GM03348 (cell line): ENCODE data around the gene IL12RB2.

Source experiments
- DNase-seq: peaks from one replicate; pipeline ENCODE4 v3.0.0; 2012; ENCODE audit warnings: low spot score

Gene IL12RB2

GRCh38 chr1:67348586-67349252 is 41.0 kb downstream of the IL12RB2 start:
- no peak for DNase-seq

DNA sequence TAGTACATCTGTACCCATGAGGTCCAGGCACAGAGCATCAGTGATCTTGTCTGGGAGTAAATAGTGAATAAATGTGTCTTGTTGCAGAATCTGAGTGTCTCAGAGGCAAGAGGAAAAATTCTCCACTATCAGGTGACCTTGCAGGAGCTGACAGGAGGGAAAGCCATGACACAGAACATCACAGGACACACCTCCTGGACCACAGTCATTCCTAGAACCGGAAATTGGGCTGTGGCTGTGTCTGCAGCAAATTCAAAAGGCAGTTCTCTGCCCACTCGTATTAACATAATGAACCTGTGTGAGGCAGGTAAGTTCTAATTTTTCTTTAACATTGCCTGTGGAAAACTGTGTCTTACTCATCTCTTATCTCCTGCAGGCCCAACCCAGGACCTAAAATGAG is 43.1 kb downstream of the IL12RB2 start:
- DNase-seq, result no peak

DNA sequence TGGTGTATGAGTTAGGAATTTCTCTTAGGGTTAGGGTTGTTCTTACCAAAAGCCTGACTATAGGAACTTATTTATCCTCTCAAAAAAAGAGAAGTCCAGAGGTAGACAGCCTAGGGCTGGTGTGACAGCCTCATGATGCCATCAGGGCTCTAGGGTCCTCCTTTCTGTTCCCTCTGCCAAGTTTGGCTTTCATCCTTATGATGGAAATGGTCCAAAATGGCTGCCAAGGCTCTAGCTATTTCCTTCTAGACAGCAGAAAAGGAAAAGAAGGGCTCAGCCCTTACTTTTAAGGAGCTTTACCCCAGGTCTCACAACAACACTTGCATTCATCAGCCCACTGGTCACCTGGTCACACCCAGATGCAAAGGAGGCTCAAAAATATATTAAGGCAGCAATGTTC is 44.5 kb downstream of the IL12RB2 start:
- DNase-seq, result no peak

DNA sequence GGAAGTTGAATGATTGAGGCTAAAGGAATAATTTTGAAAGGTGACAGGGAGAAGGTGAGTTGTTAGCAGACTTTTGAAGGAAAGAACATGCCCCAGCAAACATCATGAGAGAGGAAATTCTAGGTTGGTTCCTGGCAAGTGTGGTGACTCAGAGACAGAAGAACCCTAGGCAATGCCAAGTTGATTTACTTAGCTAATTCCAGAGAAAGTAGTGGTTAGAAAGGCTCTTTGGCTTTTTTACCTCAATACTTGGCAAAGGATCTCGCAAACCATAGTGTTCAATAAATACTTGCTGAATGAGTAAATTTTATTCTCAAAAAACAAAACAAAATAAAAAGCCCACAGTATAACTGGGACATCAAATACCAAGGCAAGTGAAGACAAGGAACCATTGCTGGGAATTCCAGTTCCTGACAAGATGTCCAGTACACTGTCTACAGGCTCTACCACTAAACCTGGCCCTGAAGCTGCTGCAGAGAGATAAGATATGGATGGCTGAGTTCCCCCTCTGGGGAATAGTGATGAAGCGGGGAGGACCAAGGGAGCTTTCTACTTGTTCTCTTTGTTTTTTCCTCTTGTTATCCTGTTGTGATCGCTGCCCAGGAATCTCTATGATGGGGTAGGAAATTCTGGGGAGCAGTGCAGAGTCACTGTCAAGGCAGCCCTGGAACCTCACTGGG is 48.2 kb downstream of the IL12RB2 start:
- peak; percentile 77 for DNase-seq

DNA sequence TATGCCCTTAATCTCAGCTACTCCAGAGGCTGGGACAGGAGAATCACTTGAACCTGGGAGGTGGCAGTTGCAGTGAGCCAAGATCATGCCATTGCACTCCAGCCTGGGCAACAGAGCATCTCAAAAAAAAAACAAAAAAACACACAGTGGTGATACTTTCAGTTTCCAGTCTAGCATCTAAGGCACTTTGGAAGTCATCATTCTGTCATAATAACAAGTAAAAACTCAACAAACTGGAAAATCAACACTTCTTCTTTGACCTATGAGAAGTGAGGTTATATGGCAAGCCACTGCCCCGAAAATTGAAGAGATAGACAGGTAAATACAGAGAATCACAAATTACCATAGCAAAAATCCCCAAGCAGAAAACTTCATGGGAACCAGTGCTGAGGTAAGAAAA is 51.9 kb downstream of the IL12RB2 start:
- no peak for DNase-seq

- no peak for DNase-seq
Observed at GRCh38 chr1:67361641-67362040, 54.0 kb downstream of the IL12RB2 start.

- DNase-seq, result no peak
Observed at GRCh38 chr1:67367370-67368045, 59.8 kb downstream of the IL12RB2 start.

- DNase-seq, result no peak
Observed at GRCh38 chr1:67368046-67368514, 60.4 kb downstream of the IL12RB2 start.

DNA sequence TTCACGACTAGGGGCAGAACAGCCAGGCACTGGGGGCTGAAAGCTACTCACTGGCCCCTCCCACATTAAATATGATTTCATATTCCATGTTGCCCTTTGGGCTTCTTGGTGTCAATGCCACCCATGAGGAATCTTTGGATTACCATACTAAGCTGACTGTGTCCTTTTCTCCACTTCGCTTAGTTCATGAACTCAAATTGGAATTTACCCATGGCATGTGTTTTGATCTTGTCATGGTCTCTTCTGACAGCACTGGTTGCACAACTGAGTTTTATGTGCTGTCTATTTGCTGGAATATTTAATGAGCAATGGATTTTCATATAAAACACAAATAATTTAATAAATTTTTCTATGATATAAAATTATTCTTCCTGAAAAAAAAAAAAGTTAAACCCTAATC is 63.4 kb downstream of the IL12RB2 start:
- no peak for DNase-seq

DNA sequence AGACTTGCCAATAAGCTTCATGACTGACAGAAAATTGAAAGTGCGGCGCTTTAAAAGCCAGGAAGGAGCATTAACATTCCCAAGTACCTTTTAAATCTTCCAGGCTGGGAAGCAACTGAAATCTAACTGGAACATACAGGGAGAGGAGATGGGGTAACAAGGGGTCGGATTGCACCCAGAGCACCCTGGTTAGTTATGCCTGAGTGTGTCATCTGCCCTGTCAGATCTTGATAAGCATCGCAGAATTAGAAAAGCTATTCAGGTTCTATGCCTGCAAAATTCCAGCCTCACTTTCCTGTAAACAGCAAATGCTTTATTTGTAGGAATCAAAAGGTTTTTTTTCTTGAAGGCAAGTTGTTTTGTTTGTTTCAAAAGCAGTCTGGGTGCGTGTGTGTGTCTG is 64.0 kb downstream of the IL12RB2 start:
- DNase-seq, result no peak

- peak; percentile 19 for DNase-seq
Observed at GRCh38 chr1:67372136-67372535, 64.5 kb downstream of the IL12RB2 start.

- DNase-seq, result no peak
Observed at GRCh38 chr1:67372898-67373297, 65.2 kb downstream of the IL12RB2 start.

DNA sequence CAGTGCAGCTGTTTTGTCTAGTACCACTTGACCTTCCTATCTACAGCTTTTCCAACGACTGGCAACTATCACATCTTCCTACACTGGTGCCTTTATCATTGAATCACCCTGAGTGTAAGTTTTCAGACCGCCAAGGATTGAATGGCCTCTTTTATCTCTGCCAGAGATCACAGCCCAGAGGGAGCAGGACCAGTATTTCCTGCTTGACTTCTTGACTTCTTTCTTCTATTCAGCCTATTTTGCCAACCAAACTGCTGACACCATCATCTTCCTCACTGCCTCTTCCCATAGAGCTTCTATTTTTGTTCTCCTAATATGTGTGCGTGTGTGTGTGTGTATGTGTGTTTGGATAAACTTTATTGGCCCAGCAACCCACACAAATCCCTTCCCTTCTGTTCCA is 68.7 kb downstream of the IL12RB2 start:
- no peak for DNase-seq

GRCh38 chr1:67377253-67377652 is 69.6 kb downstream of the IL12RB2 start:
- no peak for DNase-seq

DNA sequence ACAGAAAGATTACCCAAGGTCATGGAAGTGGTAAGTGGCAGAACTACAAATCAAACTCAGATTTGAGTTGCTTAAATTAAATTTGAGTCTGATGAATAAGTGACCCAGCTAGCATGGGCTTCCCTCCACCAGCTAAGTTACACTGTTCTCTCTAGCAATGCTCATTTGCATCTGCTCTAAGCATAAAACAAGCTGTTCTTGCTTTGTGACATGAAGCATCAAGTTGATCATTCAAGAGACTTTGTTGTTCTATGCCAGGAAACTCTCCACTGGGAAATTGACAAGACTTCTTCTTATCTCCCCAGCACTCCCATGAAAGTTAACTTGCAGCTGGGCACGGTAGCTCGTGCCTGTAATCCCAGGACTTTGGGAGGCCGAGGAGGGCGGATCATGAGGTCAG is 73.5 kb downstream of the IL12RB2 start:
- DNase-seq, result no peak

GRCh38 chr1:67382292-67382691 is 74.6 kb downstream of the IL12RB2 start:
- DNase-seq, result no peak

- DNase-seq, result no peak
Observed at GRCh38 chr1:67383999-67384638, 76.4 kb downstream of the IL12RB2 start.

GRCh38 chr1:67390041-67390887 is 82.6 kb downstream of the IL12RB2 start:
- DNase-seq, result peak; percentile 43

- DNase-seq, result no peak
Observed at GRCh38 chr1:67393240-67393639, 85.6 kb downstream of the IL12RB2 start.

DNA sequence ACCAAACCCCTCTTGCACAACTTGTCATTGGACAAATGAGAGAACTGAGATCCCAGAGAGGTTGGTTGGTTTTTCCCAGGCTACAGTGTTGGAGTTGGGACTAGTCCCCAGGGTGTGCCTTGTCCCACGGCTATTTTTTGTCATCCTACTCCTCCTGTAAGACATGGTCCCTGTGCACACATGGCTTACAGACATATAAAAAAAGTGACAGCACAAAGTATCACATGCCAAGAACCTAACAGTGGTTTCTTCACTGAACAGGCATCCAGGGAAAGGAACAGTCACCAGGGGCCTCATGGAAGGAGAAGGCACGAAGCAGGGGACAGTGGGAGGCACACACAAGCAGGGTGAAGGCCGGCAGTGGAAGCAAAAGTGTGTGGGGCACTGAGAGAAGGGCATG is 86.1 kb downstream of the IL12RB2 start:
- DNase-seq, result no peak

DNA sequence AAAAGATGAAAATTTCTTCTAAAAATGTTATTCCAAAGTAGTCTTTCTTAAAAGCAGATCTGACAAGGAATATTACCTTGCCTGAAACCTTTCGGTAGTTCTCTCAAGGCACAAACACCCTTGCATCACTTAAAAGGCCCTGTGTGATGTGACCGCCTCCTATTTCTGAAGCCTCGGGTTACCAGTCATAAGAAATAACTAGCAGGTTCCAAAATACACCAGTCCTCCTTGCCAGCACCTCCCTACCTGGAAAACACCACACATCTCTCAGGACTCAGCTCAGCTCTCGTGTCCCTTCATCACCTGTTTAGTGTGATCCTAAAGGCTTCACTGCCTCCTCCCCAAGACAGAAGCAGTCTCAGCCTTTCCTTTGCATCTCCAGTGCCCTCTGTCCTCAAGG is 86.9 kb downstream of the IL12RB2 start:
- DNase-seq, result no peak
